Measurements from ENCODE around the gene COL4A6. TPM values are rescaled to one million over a fixed set of nuclear protein-coding genes. Genes with fewer than 3 reads are reported as not detected.
"Not testable (repeated sequence)": the region's sequence is repeated elsewhere in the genome, so short reads cannot be mapped to it uniquely, and the experiment has no call there.

COL4A6 gene
- total RNA-seq = not detected in 2 replicates

- Mint-ChIP-seq H3K4me3 (ENCODE audit: low read depth) (no peak within 1 kb of the TSS), H3K4me1 (ENCODE audit: low read depth) (peaks cover 1% of the 10 kb centered on the region), H3K9me3 (no peaks in the 10 kb centered on the region), H3K27ac (no peak within 1 kb of the TSS), H3K36me3 (ENCODE audit: low read depth) (no peaks in the 10 kb centered on the region), H3K27me3 (ENCODE audit: low read depth) (peaks cover 27% of the 10 kb centered on the region)
- intact Hi-C loops (cut with micrococcal nuclease) = no loop called here
- DNase-seq (ENCODE audit: low spot score) = no peak
Measured at GRCh38 chrX:108438110-108438623, at the start of gene COL4A6. TSS of gene COL4A6 (minus strand) at chrX:108438422. CDS start at chrX:108438196, 226 bp downstream.

GRCh38 chrX:108485960-108486359, 47.7 kb upstream of the COL4A6 start:
- no peaks in the 10 kb centered on the region for H3K27me3 Mint-ChIP-seq (ENCODE audit: low read depth)
- no peaks in the 10 kb centered on the region for H3K4me1 Mint-ChIP-seq (ENCODE audit: low read depth)
- no peak overlapping the region for H3K27ac Mint-ChIP-seq
- intact Hi-C loops (cut with micrococcal nuclease) = no loop called here
- DNase-seq (ENCODE audit: low spot score) = no peak
- no peaks in the 10 kb centered on the region for H3K9me3 Mint-ChIP-seq
- H3K4me3 Mint-ChIP-seq (ENCODE audit: low read depth) = no peak overlapping the region
- no peaks in the 10 kb centered on the region for H3K36me3 Mint-ChIP-seq (ENCODE audit: low read depth)

- intact Hi-C loops (cut with micrococcal nuclease) = no loop called here
- Mint-ChIP-seq H3K27ac (no peak overlapping the region), H3K27me3 (ENCODE audit: low read depth) (no peaks in the 10 kb centered on the region), H3K9me3 (no peaks in the 10 kb centered on the region), H3K4me1 (ENCODE audit: low read depth) (no peaks in the 10 kb centered on the region), H3K4me3 (ENCODE audit: low read depth) (no peak overlapping the region), H3K36me3 (ENCODE audit: low read depth) (no peaks in the 10 kb centered on the region)
- no peak for DNase-seq (ENCODE audit: low spot score)
Measured at GRCh38 chrX:108484251-108484650, 46.0 kb upstream of the COL4A6 start.

DNA sequence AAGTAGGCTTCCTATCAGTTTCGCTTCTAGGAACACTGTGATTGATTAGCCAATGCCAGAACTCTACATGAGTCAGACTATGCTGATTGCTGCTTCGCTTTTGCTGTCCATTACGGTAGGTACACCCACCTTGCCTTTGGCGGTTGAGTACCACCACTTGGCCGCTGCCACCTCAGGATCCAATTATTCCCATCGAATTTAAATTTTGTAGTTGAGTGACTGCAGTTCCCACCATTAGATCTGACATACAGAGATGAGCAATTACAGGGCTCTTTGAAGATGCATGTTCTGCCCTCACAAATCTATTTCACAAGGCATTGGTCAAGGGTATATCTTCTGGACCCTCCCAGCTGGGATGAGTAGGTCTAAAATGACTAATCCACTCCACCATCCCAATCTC, 43.3 kb upstream of the COL4A6 start:
- H3K4me1 Mint-ChIP-seq (ENCODE audit: low read depth); H3K27ac Mint-ChIP-seq; H3K27me3 Mint-ChIP-seq (ENCODE audit: low read depth); DNase-seq (ENCODE audit: low spot score); intact Hi-C loops (cut with micrococcal nuclease); H3K9me3 Mint-ChIP-seq; H3K36me3 Mint-ChIP-seq (ENCODE audit: low read depth); H3K4me3 Mint-ChIP-seq (ENCODE audit: low read depth): not testable (repeated sequence)

- Mint-ChIP-seq H3K36me3 (ENCODE audit: low read depth) (no peaks in the 10 kb centered on the region), H3K9me3 (no peaks in the 10 kb centered on the region)
- intact Hi-C loops (cut with micrococcal nuclease) = no loop called here
Measured at GRCh38 chrX:108473979-108474378, 35.8 kb upstream of the COL4A6 start.

DNA sequence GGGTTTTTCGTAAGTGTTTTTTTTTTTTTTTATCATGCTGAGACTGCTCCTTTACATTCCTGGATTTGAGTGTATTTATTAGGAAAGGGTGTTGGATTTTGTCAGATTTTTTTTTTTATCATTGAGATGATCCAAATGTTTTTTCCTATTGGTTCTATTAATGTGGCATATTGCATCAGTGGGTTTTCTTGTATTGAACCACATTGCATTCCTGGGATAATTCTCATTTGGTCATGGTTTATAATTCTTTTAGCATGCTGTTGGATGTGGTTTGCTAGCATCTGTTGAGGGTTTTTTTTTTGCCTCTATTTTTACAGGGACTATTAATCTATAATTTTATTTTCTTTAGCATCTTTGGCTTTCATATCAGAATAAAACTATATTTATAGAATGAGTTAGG, 30.3 kb upstream of the COL4A6 start:
- no peak for DNase-seq (ENCODE audit: low spot score)
- Mint-ChIP-seq H3K27me3 (ENCODE audit: low read depth) (no peaks in the 10 kb centered on the region), H3K36me3 (ENCODE audit: low read depth) (no peaks in the 10 kb centered on the region), H3K4me3 (ENCODE audit: low read depth) (no peak overlapping the region), H3K9me3 (no peaks in the 10 kb centered on the region), H3K27ac (no peak overlapping the region), H3K4me1 (ENCODE audit: low read depth) (no peaks in the 10 kb centered on the region)
- intact Hi-C loops (cut with micrococcal nuclease) = no loop called here

More at GRCh38 chrX:108473979-108474378, 35.8 kb upstream of the COL4A6 start:
- H3K27me3 Mint-ChIP-seq (ENCODE audit: low read depth) = no peaks in the 10 kb centered on the region
- no peaks in the 10 kb centered on the region for H3K4me1 Mint-ChIP-seq (ENCODE audit: low read depth)
- no peak overlapping the region for H3K27ac Mint-ChIP-seq
- DNase-seq (ENCODE audit: low spot score) = no peak
- no peak overlapping the region for H3K4me3 Mint-ChIP-seq (ENCODE audit: low read depth)

DNA sequence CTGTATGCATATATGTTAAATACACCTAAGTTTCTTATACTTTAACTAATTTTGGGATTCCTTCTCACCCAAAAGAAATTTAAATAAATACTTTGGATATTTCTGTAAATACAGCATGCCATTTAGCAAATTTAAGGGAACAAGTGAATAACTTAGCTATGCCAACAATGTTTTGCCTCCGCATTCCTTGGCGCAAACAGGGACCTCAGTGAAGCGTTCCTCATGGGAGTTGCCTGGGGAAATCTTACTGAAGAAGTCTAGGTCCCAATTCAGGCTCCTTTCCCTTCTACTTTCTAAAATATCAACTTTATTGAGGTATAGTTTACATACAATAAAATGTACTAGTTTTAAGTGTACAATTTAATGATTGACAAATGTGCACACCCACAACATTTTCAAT, 26.4 kb upstream of the COL4A6 start:
- Mint-ChIP-seq H3K27ac (no peak overlapping the region), H3K4me3 (ENCODE audit: low read depth) (no peak overlapping the region), H3K27me3 (ENCODE audit: low read depth) (no peaks in the 10 kb centered on the region), H3K36me3 (ENCODE audit: low read depth) (no peaks in the 10 kb centered on the region), H3K9me3 (no peaks in the 10 kb centered on the region), H3K4me1 (ENCODE audit: low read depth) (no peaks in the 10 kb centered on the region)
- intact Hi-C loops (cut with micrococcal nuclease) = no loop called here
- DNase-seq (ENCODE audit: low spot score) = no peak

GRCh38 chrX:108456971-108457477, 18.8 kb upstream of the COL4A6 start:
- no peak overlapping the region for H3K27ac Mint-ChIP-seq
- no peaks in the 10 kb centered on the region for H3K4me1 Mint-ChIP-seq (ENCODE audit: low read depth)
- no peaks in the 10 kb centered on the region for H3K27me3 Mint-ChIP-seq (ENCODE audit: low read depth)
- intact Hi-C loops (cut with micrococcal nuclease) = no loop called here
- no peak overlapping the region for H3K4me3 Mint-ChIP-seq (ENCODE audit: low read depth)
- no peaks in the 10 kb centered on the region for H3K36me3 Mint-ChIP-seq (ENCODE audit: low read depth)
- no peak for DNase-seq (ENCODE audit: low spot score)
- H3K9me3 Mint-ChIP-seq = no peaks in the 10 kb centered on the region

DNA sequence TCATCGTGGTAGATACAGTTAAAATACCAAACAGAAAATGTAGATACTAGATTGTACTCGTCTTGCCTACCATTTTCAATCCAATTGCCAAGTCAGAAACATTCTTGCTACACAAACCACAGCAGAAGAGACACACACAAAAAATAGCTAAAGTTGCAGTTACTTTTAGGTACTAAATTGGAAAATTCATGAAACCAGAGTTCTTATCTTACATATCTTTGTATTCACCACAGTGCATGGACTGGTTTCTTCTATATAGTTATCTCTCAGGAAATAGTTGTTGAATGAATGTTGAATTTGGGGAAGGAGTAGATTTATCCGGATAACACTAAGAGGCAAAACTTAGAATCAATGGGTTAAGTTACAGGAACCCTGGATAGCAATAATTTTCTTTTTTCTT, 15.6 kb upstream of the COL4A6 start:
- H3K27me3 Mint-ChIP-seq (ENCODE audit: low read depth) = no peaks in the 10 kb centered on the region
- H3K27ac Mint-ChIP-seq = no peak overlapping the region
- DNase-seq (ENCODE audit: low spot score) = no peak
- no peaks in the 10 kb centered on the region for H3K9me3 Mint-ChIP-seq
- no peak overlapping the region for H3K4me3 Mint-ChIP-seq (ENCODE audit: low read depth)
- intact Hi-C loops (cut with micrococcal nuclease) = no loop called here
- no peaks in the 10 kb centered on the region for H3K4me1 Mint-ChIP-seq (ENCODE audit: low read depth)
- H3K36me3 Mint-ChIP-seq (ENCODE audit: low read depth) = no peaks in the 10 kb centered on the region

DNA sequence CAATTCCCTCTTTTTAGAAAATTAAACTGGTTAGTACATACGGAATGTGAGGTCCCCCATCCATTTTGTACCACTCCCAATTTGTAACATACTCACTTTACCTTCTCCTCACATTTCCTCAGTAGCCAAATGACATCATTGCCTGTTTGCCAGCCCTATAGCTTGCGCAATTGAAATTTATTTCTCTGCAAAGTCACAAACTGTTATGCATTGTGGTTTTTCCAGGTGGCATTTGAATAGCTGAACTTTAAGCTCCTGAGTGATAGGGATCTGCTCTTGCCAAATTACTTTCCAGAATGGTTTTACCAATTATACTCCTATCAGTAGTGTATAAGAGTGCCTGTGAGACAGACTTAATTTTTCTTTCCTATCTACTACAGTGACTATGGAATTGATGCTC, 9.1 kb upstream of the COL4A6 start:
- intact Hi-C loops (cut with micrococcal nuclease) = no loop called here
- Mint-ChIP-seq H3K4me1 (ENCODE audit: low read depth) (no peaks in the 10 kb centered on the region), H3K4me3 (ENCODE audit: low read depth) (no peak overlapping the region), H3K27ac (no peak overlapping the region), H3K36me3 (ENCODE audit: low read depth) (no peaks in the 10 kb centered on the region), H3K27me3 (ENCODE audit: low read depth) (no peaks in the 10 kb centered on the region), H3K9me3 (no peaks in the 10 kb centered on the region)
- DNase-seq (ENCODE audit: low spot score) = no peak

DNA sequence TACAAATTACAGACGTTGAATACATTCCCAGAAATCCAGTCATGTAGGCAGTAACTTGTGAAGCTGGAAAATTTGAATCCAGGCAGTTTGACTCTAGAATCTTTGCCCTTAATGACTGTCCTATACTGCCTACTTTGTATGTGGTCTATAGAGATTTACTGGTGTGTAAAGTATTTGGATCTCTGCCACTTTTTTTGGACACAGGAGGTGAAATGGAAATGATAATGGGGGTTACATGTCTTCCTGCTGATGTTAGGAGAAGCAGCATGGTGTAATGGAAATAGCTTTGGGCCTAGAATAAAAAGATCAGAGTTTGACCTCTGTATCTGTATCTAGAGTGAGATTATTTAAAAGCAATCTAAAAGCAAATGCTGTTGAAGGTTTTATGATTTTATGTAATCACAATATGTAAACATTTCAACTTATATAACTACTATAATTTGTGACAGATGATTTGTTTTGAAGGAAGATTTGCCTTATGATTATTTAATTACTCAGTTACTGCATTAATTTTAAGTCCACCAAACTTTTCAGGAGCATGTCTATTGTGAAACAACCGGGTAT, 4.8 kb upstream of the COL4A6 start:
- Mint-ChIP-seq H3K27ac (no peak overlapping the region), H3K4me3 (ENCODE audit: low read depth) (no peak overlapping the region)

DNA sequence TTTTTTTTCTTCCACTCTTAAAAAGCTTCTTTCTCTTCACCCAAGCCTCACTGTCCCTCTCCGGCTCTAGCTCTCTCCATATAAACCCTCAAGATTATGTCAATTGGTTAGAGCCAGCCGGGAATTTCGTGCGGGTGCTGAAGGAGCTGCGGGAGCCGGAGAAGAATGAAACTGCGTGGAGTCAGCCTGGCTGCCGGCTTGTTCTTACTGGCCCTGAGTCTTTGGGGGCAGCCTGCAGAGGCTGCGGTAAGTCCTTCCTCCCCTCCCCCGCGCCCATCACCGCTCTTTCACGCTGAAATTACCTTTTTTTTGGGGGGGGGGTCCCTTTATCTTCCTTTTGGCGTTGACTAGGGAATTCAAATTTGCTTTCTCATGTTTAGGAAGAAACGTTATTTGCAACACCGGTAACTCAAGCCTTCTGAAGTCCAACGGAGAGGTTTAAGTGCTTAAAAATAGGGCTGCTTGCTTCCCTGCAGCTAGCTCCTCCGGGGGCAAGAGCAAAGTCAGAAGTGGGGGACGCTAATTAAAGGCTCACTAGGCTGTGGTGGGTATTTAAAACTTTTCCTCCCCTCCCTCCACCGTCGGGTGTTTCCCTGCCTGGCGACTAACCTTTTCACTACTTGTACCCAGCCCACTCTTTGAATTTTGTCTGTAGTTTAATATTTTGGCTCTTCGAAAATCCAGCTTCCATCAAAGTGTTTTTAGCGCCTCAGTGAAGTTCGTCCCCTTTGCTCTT, 1.9 kb upstream of the COL4A6 start:
- DNase-seq (ENCODE audit: low spot score) = no peak
- no peak overlapping the region for H3K4me3 Mint-ChIP-seq (ENCODE audit: low read depth)
- H3K27me3 Mint-ChIP-seq (ENCODE audit: low read depth) = peaks cover 27% of the 10 kb centered on the region
- peaks cover 1% of the 10 kb centered on the region for H3K4me1 Mint-ChIP-seq (ENCODE audit: low read depth)
- no peak overlapping the region for H3K27ac Mint-ChIP-seq
- intact Hi-C loops (cut with micrococcal nuclease) = no loop called here
- no peaks in the 10 kb centered on the region for H3K9me3 Mint-ChIP-seq
- H3K36me3 Mint-ChIP-seq (ENCODE audit: low read depth) = no peaks in the 10 kb centered on the region

More for the DNA sequence above, 4.8 kb upstream of the COL4A6 start:
- H3K9me3 Mint-ChIP-seq = no peaks in the 10 kb centered on the region
- peaks cover 20% of the 10 kb centered on the region for H3K27me3 Mint-ChIP-seq (ENCODE audit: low read depth)
- no peaks in the 10 kb centered on the region for H3K36me3 Mint-ChIP-seq (ENCODE audit: low read depth)
- DNase-seq (ENCODE audit: low spot score) = no peak
- peaks cover 1% of the 10 kb centered on the region for H3K4me1 Mint-ChIP-seq (ENCODE audit: low read depth)
- intact Hi-C loops (cut with micrococcal nuclease) = no loop called here

GRCh38 chrX:108439426-108439942, 1.3 kb upstream of the COL4A6 start, which contains the start of gene COL4A5:
TSS of gene COL4A5 (plus strand) at chrX:108439838. CDS start at chrX:108440126, 288 bp downstream.
- intact Hi-C loops (cut with micrococcal nuclease) = no loop called here
- peaks cover 27% of the 10 kb centered on the region for H3K27me3 Mint-ChIP-seq (ENCODE audit: low read depth)
- no peak within 1 kb of the TSS for H3K27ac Mint-ChIP-seq
- peak within 1 kb of the TSS; percentile 39 for H3K4me3 Mint-ChIP-seq (ENCODE audit: low read depth)
- H3K9me3 Mint-ChIP-seq = no peaks in the 10 kb centered on the region
- DNase-seq (ENCODE audit: low spot score) = no peak
- H3K4me1 Mint-ChIP-seq (ENCODE audit: low read depth) = peaks cover 1% of the 10 kb centered on the region
- H3K36me3 Mint-ChIP-seq (ENCODE audit: low read depth) = no peaks in the 10 kb centered on the region

All from activated T-helper 2 cell treated with anti-CD3 and anti-CD28 coated beads, Interferon-gamma antibody, Interleukin-2, Interleukin-4, amounts not matched to agents 10 μg/mL and 5 μg/mL and 100 μg/mL, durations not matched to agents 14 hours and 24 hours and 36 hours (primary cell).